ENCODE results near the gene ASB4.

- TF ChIP-seq CTCF (conservative IDR thresholded peaks at IDR 0.05; ENCODE audit: low read depth, low read length) (no peak), EZH2 (IDR thresholded peaks at IDR 0.05; ENCODE audit: borderline replicate concordance, low read depth, low read length, poor library complexity, severe bottlenecking) (no peak)
Measured at GRCh38 chr7:95485391-95486123, at the start of gene ASB4.

All from A673 (cell line).